Left kidney (tissue), 2 donors: Measurements from ENCODE around the gene ATG3. TPM values are rescaled to one million over a fixed set of nuclear protein-coding genes. Genes with fewer than 3 reads are reported as not detected.
A peak's percentile ranks its signal among the peaks of the same experiment; 100 is the strongest.
"Not testable (repeated sequence)": the region's sequence is repeated elsewhere in the genome, so short reads cannot be mapped to it uniquely, and the experiment has no call there.

ENCODE experiments used
- DNase-seq: peaks from one replicate; pipeline ENCODE4 v3.0.0-alpha.2; 2013
- polyA plus RNA-seq: library from polyadenylated mRNA; unstranded; fragments of 120-200 nt; gene quantifications from one replicate; pipeline ENCODE4 v1.2.1, GENCODE V29; 2013; ENCODE audit not compliant: insufficient read length

ATG3 gene
- polyA plus RNA-seq, 1 donor, result 47.3 TPM

DNA sequence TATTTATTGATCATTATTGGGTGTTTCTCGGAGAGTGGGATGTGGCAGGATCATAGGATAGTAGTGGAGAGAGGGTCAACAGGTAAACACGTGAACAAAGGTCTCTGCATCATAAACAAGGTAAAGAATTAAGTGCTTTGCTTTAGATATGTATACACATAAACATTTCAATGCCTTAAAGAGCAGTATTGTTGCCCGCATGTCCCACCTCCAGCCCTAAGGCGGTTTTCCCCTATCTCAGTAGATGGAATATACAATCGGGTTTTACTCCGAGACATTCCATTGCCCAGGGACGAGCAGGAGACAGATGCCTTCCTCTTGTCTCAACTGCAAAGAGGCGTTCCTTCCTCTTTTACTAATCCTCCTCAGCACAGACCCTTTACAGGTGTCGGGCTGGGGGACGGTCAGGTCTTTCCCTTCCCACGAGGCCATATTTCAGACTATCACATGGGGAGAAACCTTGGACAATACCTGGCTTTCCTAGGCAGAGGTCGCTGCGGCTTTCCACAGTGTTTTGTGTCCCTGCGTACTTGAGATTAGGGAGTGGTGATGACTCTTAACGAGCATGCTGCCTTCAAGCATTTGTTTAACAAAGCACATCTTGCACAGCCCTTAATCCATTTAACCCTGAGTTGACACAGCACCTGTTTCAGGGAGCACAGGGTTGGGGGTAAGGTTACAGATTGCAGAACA lies 2.6 kb upstream of the ATG3 start:
- DNase-seq, result not testable (repeated sequence)

DNA sequence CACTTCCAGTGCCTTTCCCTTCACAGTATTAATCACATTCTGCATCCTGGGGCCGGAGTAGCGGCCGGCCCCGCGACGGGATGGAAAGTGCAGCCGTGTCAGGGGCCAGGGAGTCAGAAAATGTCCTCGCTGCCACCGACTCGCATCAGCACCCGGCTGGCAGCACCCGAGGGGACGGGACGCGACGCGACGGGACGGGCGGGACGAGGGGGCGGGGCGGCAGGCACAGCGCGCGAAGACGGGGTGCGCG lies 353 bp downstream of the ATG3 start:
- DNase-seq, result no peak

DNA sequence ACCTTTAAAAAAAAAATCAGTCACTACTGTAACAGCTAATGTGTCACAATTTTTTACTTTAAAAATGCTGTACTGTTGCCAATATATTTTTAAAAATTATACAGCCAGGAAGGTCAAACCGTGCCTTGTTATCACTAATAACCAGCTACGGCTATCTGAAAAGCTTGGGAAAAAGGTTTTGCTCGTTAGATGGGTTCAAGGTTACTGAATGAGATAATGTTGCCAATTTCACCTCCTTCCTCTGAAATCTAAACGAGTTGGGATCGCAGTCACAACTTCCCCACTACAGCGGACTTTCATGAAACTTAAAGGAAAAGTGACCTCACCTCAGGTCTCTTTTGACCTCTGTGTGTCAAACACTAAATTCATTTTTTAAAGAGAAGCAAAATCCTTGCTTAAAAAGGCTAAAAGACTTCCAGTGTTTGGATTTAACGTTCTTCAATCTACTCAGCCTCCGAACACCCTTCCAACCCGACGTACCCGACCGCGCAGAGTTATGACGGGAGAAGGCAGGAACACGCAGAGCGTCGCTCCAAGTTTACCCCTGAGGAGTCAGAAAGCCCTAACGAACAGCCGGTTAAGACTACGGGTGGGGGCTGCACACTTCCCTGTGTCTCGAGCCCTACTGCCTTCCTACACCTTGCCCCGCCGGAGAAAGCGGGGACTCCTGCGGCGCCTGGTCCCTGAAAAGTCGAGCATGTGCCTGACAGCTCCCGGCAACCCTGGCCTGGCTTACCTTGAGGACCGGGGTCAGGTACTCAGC lies 860 bp downstream of the ATG3 start:
- peak; percentile 81 for DNase-seq

DNA sequence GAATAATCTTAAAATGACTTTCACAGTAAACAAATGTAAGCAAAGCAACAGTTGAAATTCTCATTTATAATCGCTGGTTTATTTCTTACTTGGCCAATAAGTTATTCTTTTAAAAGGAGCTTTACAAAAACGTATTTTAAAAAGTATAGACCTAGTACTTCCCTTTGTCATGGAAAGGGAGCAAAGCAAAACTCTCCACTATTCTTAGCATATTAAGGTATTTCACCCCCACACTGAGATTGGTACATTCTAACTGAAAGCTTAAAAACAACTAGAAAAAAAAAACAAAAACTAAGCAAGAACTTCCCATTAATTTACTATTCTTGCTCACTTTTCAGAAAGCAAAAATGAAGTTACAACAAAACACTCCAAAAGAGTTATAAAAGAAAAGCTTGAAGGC lies 1.5 kb downstream of the ATG3 start:
- DNase-seq, result no peak

DNA sequence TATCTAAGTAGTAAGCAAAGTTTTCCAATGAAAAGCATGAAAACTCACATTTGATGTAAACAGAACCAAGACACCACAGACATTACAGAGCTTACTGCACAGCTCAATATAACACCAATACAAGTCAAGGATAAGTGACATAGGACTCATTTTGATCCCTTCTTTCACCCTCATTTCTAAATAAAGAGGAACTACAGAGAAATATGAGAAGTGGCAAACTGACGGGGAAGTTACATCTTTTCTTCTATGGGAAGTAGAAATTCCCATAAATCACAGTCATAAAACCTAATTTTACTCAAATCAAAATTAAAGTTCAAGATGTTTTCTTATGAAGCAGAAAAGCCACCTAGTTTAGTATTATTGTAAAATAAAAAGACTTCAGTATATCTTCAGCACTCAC lies 3.8 kb downstream of the ATG3 start:
- no peak for DNase-seq

DNA sequence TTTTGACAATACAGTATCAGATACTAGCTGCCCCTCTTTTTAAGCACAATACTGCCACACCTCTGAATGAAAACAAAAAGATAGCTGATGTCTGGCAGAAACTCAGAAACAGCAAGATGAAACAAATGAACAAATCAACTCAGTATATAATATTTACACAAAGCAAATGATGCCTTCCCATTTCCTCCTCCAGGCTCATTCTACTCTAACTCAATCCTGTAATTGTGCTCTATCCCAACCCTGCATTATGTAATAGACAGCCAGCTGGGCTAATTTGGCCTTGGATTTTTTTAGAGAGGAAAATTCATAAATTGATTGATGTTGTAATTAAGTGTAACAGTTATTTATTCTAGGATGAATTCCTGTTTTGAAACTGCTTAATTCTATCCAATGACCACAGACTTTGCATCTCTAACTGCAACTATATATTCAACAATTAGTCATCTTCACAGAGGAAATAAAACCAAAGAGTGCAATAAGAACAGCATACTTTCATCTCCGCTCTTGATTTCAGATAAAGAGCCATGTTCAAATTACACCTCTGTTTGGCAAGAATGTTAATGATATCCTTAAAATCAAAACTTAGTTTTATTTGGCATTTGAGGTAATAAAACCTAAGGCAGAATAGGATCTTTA lies 6.1 kb downstream of the ATG3 start:
- no peak for DNase-seq

DNA sequence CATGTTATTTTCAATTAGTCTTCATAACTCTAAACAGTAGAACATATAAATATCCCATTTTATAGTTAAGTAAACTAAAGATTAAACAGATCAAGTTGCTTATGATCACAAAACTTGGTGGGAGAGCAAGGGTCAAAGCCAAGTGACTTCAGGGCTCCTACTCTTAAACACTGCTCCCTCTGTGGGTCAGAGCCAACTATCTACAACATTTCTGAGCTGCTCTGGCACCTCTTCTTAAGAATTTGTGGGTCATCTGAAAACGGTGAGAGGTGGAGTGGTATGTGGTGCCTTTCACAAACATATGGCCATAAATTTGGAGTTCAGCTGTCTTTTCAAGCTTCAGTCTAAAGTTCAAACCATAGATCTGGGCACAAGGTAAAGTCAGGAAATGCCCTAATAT lies 10.9 kb downstream of the ATG3 start:
- no peak for DNase-seq

DNA sequence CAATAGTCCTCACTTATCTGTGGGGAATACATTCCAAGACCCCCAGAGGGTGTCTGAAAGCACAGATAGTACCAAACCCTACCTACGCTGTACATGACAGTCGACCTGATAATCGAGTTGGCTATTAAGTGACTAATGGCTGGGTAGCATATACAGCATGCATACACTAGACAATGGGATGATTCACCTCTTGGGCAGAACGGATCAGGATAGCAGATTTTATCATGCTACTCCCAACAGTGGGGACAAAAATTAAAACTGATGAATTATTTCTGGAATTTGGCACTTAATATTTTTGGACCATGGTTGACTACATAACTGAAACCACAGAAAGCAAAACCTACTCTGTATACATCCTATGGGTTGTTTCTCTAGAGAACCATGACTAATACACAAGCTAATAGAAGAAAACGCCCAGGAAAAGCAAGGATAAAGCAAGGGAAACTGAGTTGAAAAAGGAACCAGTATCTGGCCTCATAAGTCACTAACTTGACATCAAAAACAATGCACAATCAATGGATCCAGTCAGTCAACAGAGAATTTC lies 15.5 kb downstream of the ATG3 start:
- DNase-seq, result no peak

DNA sequence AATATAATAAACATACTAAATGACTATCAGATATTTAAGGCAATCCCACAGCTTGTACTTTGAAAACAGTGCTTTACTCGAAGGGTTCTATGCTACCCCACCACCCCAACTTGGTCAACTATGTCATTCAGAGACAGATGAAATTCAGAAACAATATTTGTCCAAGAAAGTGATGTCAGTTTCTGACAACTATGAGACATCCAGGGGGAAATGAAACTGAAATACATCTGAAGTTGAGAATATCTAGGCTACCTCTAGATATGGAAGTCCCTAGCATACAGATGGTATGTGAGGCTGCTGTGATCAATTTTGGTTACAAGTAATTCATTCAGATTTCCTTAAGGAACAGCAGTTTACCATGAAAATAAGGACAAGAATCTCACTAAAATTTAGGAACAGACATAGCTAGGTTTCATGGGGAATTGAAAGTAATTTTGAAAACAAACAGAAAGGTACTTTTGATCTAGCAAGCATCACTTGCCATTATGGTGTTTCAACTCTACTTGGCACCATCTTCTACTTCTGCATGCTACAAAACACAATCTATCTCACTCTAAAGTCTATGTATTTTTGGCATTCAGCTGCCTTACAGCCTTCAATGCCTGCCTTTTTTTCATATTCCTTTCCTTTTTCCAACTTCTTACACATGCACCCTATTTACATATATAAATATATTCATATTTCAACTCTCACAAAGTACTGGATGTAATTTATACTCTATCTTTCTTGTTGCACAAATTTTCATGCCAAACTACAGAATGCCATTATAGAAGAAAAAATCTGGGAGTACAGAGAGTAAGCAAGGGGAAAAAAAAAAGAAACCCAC lies 21.7 kb downstream of the ATG3 start:
- DNase-seq, result no peak

DNA sequence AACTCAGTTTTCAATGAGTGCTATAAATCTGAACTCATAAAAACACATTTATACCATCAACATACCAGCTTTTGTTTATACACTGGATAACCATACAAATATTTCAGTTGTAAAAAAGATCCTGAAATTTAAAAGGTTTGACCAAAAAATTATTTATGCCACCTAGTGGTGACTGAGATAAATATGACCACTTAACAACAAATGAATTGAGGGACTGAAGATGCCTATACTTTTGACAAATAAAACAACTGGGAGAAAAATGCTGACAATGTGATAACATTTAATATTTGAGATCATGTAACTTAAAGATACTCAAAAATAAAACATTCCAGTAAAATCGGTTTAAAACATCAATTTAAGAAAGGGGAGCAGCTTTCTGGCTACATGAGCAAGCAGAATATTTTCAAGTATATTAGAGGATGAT lies 30.4 kb downstream of the ATG3 start:
- DNase-seq, result peak; percentile 26

DNA sequence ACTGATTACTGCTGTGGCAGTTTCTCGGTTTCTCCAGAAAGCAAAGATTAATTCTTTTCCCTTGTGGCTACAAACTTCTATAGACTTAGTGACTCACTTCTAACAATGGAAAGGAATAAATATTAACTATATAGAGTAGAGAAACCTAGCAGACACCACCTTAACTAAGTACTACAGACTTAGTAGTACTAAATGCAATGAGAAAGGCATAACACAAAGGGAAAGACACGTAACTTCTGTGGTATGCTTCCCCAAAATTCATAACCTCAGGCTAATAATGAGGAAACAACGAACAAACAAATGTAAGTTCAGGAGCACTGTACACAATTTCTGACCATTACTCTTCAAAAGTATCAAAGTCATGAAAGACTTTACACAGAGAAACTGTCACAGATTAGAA lies 31.2 kb downstream of the ATG3 start:
- DNase-seq, result no peak

DNA sequence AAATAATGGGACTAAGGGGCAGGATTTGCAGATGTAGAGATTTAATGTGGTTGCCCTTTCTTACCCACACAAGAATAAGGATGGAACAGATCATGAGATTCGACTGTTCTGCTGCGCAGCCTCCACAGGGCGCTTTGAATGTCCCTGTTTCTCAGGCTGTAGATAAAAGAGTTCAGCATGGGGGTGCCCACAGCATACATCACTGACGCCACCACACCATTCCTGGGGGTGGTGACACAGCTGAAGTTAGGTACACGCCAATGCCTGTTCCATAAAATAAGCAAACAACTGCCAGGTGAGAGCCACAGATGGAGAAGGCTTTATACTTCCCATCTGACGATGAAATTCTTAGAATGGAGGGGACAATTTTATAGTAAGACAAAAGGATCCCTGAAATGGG lies 37.6 kb downstream of the ATG3 start:
- DNase-seq, result not testable (repeated sequence)

DNA sequence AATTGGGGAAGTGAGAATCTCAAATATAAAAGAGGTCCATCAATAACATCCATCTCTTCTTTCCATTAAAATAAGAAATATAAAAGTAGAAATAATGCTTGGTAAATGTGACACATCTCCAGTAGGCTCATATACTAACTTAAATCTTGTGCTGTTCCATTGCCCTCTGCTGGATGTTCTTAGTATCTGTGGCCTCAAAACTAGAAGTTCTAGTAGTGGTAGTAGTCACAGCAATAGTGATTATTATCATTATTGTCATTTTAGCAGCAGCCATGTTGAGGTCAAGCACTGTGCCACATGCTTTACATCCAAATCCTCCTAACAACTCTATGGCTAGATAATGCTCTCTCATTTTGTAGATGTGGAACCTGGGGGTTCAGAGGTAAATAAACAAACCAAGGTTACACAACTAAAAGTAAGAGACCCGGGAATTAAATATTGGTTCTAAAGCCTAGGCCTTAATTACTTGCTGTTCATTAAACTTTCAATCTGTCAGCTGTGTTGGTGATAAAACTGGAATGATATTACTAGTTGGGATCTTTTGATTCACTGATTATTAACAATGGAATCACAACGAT lies 42.2 kb downstream of the ATG3 start:
- DNase-seq, result peak; percentile 52

DNA sequence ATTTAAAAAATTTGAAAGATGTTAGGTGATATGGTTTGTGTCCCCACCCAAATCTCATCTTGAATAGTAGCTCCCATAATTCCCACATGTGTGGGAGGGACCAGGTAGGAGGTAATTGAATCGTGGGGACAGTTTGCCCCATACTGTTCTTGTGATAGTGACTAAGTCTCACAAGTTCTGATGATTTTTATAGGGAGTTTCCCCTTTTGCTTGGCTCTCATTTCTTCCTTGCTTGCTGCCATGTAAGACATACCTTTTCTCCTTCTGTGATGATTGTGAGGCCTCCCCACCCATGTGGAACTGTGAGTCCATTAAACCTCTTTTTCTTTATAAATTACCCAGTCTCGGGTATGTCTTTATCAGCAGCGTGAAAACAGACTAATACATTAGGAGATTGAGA lies 42.8 kb downstream of the ATG3 start:
- not testable (repeated sequence) for DNase-seq

DNA sequence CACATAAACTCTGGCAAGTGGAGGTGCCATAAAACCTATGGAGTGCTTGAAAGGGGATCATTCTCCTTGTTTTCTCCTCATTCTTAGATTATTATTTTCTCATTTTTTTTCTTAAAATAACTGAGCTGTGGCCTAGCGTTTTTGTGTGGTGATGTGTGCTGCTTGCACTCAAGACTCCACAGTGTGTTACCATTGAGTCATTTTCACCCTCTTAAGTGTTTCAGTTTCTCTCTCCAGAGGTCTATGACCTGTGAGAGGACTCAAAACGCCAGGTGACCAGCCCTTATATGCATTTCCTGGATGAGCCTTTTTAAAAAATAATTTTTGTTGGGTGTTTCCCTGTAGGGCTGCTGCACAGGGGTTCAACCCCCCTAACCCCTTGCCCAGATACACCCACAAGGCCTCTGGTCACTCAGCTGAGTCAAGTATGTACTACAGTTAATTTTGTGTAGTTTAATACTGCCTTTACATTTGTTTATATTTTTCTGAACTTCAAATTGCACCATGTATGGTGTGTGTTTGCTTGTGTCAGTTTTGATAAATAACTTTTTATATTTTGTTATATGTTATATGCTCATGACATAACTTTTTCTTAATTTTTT lies 47.1 kb downstream of the ATG3 start:
- DNase-seq, result no peak

DNA sequence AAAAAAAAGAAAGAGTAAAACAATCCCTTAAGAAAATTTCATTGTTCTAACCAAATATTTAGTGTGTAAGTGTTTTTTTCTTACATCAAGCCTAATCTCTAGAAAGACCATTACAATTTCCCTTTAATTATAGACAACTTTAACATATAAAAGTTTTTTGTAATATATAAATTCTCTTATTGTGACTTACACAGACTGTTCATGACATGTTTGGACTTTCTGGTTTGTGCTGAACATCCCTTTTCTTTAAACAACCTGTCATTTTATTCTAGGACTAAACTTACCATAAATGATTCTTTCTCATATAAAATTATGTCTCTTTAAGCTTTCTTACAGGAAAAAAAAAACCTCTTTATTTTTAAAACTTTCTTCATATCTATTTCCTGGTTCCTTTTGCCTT lies 49.4 kb downstream of the ATG3 start:
- DNase-seq, result peak; percentile 1

DNA sequence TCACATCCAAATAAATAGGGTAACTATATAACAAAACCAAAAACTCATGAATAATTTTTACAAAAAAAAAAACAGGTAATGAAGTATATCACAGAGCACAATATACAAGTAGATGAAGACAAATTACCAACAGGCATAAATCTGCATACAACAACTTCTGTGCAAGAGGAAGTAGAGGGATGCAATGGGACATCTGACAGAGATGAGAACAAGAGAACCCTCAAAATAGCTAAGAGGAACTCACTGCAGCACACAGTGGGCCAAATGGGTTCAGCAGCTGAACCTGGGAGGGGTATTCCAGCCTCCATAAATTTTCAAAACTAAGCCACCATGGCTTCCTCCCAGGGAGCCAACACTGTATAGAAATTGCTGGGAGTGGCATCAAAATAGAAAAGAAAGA lies 52.9 kb downstream of the ATG3 start:
- DNase-seq, result no peak

DNA sequence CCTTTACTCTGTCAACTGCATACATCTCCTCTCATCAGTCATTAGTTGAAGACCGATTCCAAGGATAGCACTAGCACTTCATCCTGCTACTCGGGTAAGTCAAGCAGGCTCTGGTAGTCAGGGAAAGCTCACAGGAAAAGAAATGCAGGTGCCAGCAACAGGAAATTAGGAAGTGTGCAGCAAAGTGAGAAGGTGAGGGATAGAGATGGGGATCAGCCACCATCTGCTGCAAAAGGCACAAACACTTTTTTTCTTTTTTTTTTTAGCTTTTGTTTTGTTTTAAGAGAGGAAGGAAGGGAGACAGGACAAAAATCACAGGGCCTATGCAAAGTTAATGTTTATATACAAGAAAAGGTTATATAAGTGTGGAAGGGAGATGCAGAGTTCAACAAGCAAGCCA lies 53.5 kb downstream of the ATG3 start:
- DNase-seq, result peak; percentile 4

DNA sequence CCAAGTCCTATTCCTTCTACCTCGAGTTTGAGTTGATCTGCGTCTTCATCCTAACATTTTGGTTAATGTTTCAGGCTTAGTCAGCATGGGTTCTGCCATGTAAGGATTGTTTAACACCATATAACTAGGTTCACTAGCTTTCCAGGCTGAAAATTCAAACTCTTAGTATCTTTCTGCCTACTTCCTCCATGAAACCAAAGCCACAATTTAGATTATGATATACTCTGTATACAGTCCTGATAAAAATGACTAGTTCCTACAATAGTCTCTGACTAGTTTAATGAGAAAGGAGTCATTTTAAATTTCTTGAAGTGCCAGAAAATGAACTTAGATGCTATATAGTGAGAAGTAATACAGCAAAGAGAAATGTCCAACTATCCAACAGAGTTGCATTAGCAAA lies 55.9 kb downstream of the ATG3 start:
- DNase-seq, result no peak

DNA sequence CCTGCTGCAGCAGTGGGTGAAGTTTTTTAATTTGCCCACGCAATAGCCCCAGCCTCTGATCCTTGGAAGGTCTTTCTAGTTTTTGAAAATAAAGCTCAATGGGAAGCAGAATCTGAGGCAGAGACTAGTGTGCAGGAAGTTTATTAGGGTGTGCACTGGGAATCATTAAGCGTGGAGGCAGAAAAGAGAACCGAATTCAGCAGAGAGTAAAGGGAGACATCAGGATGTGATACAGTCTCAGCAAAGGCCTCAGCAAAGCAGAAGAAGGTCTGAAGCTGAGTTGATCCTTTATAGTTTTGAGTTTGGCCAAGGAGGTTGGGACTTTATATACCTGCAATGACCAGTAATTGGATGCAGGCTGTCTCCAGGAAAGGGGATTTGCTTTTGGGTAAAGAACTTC lies 57.6 kb downstream of the ATG3 start:
- no peak for DNase-seq

DNA sequence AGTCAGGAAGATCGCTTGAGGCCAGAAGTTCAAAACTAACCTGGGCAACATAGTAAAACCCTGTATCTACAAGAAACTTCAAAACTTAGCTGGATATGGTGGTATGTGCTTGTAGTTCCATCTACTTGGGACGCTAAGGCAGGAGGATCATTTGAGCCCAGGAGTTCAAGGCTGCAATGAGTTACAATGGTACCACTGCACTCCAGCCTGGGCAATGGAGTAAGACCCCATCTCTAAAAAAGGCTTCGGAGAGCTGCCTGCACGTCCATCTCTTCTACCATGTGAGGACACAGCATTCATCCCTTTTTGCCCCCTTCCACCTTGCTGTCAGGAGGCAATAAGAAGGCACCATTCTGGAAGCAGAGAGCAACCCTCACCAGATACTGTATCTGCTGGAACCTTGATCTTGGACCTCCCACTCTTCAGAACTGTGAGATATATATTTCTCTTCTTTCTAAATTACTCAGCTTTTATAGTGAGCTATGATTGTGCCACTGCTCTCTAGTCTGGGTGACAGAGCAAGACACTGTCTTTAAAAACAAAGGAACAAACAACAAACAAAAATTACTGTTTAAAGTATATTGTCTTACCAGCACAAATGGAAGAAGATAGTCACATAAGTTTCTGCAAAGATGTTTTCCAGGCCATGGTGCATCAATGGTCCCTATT lies 58.3 kb downstream of the ATG3 start:
- DNase-seq, result no peak
